Tibial artery (tissue), 4 donors: ENCODE data around the gene LRRC7.

ENCODE experiments used
- DNase-seq, 2 donors: peaks; one replicate each; pipeline ENCODE4 v3.0.0-alpha.2; 2019
- H3K27ac ChIP-seq, 2 donors: fragments of 200-600 bp; sonication (generic) in 1 of 2; 1 replicate in 1 of 2; 2 replicates in 1 of 2; pipeline ENCODE4 v1.5.1; 2018 to 2019; ENCODE audit warnings: mild to moderate bottlenecking in 1 of 2
- H3K27me3 ChIP-seq, 2 donors: fragments of 200-600 bp; sonication (generic) in 1 of 2; one replicate each; pipeline versions ENCODE4 v1.5.1 to v1.6.0; 2016 to 2019
- H3K36me3 ChIP-seq, 3 donors: fragments of 200-600 bp; sonication (generic) in 2 of 3; one replicate each; pipeline ENCODE4 v1.5.1; 2016 to 2019; ENCODE audit warnings: mild to moderate bottlenecking in 2 of 3
- H3K4me1 ChIP-seq, 4 donors: fragments of 200-600 bp; sonication (generic) in 2 of 4; 1 replicate in 3 of 4; 2 replicates in 1 of 4; pipeline ENCODE4 v1.5.1; 2016 to 2019
- H3K4me3 ChIP-seq, 2 donors: fragments of 200-600 bp; sonication (generic) in 1 of 2; 1 replicate in 1 of 2; 2 replicates in 1 of 2; pipeline ENCODE4 v1.5.1; 2018 to 2019; ENCODE audit warnings: mild to moderate bottlenecking in 2 of 2
- H3K9me3 ChIP-seq, 3 donors: fragments of 200-600 bp; sonication (generic) in 1 of 3; one replicate each; pipeline ENCODE4 v1.5.1; 2016 to 2019
- CTCF ChIP-seq, 2 experiments: fragments of 200-600 bp in 1 of 2; fragments of 450-650 bp in 1 of 2; IDR thresholded peaks; one replicate each; pipeline ENCODE4 v1.5.1; 2017 to 2019; ENCODE audit warnings: antibody characterized with exemption in 2 of 2, mild to moderate bottlenecking in 1 of 2, moderate library complexity in 1 of 2
- intact Hi-C: fragments of 100-400 bp; cut with DNase I; formaldehyde crosslinking; loops from one replicate; pipeline ENCODE4 v1.15.0; 2023; ENCODE audit warnings: low total_unique reads

LRRC7 gene

GRCh38 chr1:69834336-69834735 lies 266.6 kb downstream of the LRRC7 start:
- DNase-seq = no peak
- Histone ChIP-seq H3K36me3 (no peaks in the 10 kb centered on the region), H3K27me3 (no peaks in the 10 kb centered on the region), H3K4me1 (no peaks in the 10 kb centered on the region), H3K4me3 (no peak overlapping the region), H3K9me3 (no peaks in the 10 kb centered on the region), H3K27ac (no peak overlapping the region)
- intact Hi-C loops = no loop called here
- TF ChIP-seq CTCF (IDR thresholded peaks at IDR 0.05) = no peak

GRCh38 chr1:69835955-69836354 lies 268.2 kb downstream of the LRRC7 start:
- no peak for DNase-seq
- intact Hi-C loops = no loop called here
- no peak for TF ChIP-seq CTCF (IDR thresholded peaks at IDR 0.05)
- Histone ChIP-seq H3K27me3 (no peaks in the 10 kb centered on the region), H3K36me3 (no peaks in the 10 kb centered on the region), H3K27ac (no peak overlapping the region), H3K9me3 (no peaks in the 10 kb centered on the region), H3K4me1 (no peaks in the 10 kb centered on the region), H3K4me3 (no peak overlapping the region)

- Histone ChIP-seq H3K36me3 (no peaks in the 10 kb centered on the region), H3K4me3 (no peak overlapping the region), H3K27me3 (no peaks in the 10 kb centered on the region), H3K9me3 (no peaks in the 10 kb centered on the region), H3K27ac (no peak overlapping the region), H3K4me1 (no peaks in the 10 kb centered on the region)
- intact Hi-C loops = no loop called here
- DNase-seq = no peak
- TF ChIP-seq CTCF (IDR thresholded peaks at IDR 0.05) = no peak
These were observed 269.4 kb downstream of the LRRC7 start for GRCh38 chr1:69836971-69837636.

GRCh38 chr1:69842326-69842725 lies 274.6 kb downstream of the LRRC7 start:
- no peak overlapping the region for H3K27ac ChIP-seq
- no peak for TF ChIP-seq CTCF (IDR thresholded peaks at IDR 0.05)
- H3K36me3 ChIP-seq = no peaks in the 10 kb centered on the region
- DNase-seq = no peak
- H3K4me3 ChIP-seq = no peak overlapping the region
- intact Hi-C loops = no loop called here
- no peaks in the 10 kb centered on the region for H3K9me3 ChIP-seq
- no peaks in the 10 kb centered on the region for H3K27me3 ChIP-seq
- H3K4me1 ChIP-seq = no peaks in the 10 kb centered on the region

- H3K9me3 ChIP-seq = no peaks in the 10 kb centered on the region
- H3K4me1 ChIP-seq = no peaks in the 10 kb centered on the region
- H3K36me3 ChIP-seq = no peaks in the 10 kb centered on the region
- intact Hi-C loops = no loop called here
- no peak for DNase-seq
- no peak overlapping the region for H3K27ac ChIP-seq
- TF ChIP-seq CTCF (IDR thresholded peaks at IDR 0.05) = no peak
- H3K4me3 ChIP-seq = no peak overlapping the region
- no peaks in the 10 kb centered on the region for H3K27me3 ChIP-seq
These were observed 277.9 kb downstream of the LRRC7 start for GRCh38 chr1:69845655-69846054.

GRCh38 chr1:69846267-69846666 lies 278.5 kb downstream of the LRRC7 start:
- no peaks in the 10 kb centered on the region for H3K27me3 ChIP-seq
- TF ChIP-seq CTCF (IDR thresholded peaks at IDR 0.05) = no peak
- no peak overlapping the region for H3K4me3 ChIP-seq
- no peaks in the 10 kb centered on the region for H3K36me3 ChIP-seq
- no peaks in the 10 kb centered on the region for H3K9me3 ChIP-seq
- DNase-seq = no peak
- no peaks in the 10 kb centered on the region for H3K4me1 ChIP-seq
- no peak overlapping the region for H3K27ac ChIP-seq
- intact Hi-C loops = no loop called here
